AG04449 (cell line): ENCODE data around the gene RDH16.
"Not testable (repeated sequence)": the region's sequence is repeated elsewhere in the genome, so short reads cannot be mapped to it uniquely, and the experiment has no call there.

ENCODE experiments used
- CTCF ChIA-PET: fragments of 350-600 bp; formaldehyde crosslinking; extraction: SDS; loops from one replicate; lab custom pipeline; 2021; ENCODE audit warnings: antibody characterized with exemption; lab: Yijun Ruan, JAX
- POLR2A ChIA-PET: fragments of 400-600, 350-600 bp; formaldehyde crosslinking; extraction: SDS; loops from one replicate; lab custom pipeline; 2020; ENCODE audit warnings: antibody characterized with exemption, inconsistent platforms; lab: Yijun Ruan, JAX
- DNase-seq: peaks from one replicate; pipeline ENCODE4 v3.0.0-alpha.2; 2010; ENCODE audit warnings: low read depth, low spot score
- H3K4me3 ChIP-seq: 2 replicates; pipeline ENCODE4 v1.5.1; 2011; ENCODE audit warnings: low read depth, mild to moderate bottlenecking, control low read depth, low read length
- TF ChIP-seq, protein P1 (sequence below): IDR thresholded peaks from one replicate; pipeline ENCODE4 v1.5.1; 2011; ENCODE audit warnings: mild to moderate bottlenecking, moderate library complexity, low read length, control low read depth, inconsistent platforms; ENCODE audit not compliant: insufficient read depth; ENCODE audit errors: missing control alignments

RDH16 gene

DNA sequence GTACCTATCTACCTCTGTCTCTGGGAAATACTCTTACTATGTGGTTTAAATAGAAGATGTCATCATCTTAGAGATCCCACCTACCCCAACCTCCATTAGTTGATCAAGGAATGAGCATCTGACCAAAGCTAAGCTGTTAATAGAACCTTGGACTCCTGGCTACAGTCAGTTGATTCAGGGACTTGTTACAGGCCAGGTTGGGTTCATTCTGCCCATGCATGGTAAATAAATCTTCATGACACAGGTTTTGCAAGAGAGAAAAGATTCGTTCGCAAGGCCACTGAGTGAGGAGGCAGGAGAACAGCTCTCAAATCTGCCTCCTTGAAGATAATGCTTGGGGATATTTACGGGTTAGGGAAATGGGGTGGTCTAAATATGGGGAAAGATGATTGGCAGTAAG is 42.7 kb downstream of the RDH16 start:
- TF ChIP-seq, protein P1, sequence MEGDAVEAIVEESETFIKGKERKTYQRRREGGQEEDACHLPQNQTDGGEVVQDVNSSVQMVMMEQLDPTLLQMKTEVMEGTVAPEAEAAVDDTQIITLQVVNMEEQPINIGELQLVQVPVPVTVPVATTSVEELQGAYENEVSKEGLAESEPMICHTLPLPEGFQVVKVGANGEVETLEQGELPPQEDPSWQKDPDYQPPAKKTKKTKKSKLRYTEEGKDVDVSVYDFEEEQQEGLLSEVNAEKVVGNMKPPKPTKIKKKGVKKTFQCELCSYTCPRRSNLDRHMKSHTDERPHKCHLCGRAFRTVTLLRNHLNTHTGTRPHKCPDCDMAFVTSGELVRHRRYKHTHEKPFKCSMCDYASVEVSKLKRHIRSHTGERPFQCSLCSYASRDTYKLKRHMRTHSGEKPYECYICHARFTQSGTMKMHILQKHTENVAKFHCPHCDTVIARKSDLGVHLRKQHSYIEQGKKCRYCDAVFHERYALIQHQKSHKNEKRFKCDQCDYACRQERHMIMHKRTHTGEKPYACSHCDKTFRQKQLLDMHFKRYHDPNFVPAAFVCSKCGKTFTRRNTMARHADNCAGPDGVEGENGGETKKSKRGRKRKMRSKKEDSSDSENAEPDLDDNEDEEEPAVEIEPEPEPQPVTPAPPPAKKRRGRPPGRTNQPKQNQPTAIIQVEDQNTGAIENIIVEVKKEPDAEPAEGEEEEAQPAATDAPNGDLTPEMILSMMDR = no peak
- no peak for DNase-seq
- POLR2A ChIA-PET = no interaction called here
- H3K4me3 ChIP-seq = no peak overlapping the region
- CTCF ChIA-PET = no interaction called here

DNA sequence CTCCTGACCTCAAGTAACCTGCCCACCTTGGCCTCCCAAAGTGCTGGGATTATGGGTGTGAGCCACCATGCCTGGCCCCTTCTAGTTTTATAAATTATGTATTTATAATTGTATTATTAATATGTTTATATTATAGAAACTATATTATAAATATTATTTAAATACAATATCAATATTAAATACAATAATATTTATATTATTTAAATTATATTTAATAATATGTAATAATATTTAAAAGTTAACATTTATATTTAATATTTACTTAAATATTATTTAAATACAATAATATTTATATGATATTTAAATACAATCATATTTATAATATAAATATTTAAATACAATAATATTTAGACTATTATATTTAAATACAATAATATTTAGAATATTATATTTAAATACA is 43.2 kb downstream of the RDH16 start:
- TF ChIP-seq, protein P1 = no peak
- POLR2A ChIA-PET = no interaction called here
- no peak overlapping the region for H3K4me3 ChIP-seq
- CTCF ChIA-PET = no interaction called here
- no peak for DNase-seq

DNA sequence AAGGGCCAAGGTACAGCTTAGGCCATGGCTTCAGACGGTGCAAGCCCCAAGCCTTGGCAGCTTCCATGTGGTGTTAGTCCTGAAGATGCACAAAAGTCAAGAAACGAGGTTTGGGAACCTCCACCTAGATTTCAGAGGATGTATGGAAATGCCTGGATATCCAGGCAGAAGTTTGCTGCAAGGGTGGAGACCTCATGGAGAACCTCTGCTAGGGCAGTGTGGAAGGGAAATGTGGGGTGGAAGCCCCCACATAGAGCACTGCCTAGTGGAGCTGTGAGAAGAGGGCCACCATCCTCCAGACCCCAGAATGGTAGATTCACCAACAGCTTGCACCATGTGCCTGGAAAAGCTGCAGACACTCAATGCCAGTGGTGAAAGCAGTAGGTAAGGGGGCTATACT is 48.0 kb downstream of the RDH16 start:
- POLR2A ChIA-PET, H3K4me3 ChIP-seq, DNase-seq, CTCF ChIA-PET: not testable (repeated sequence)

DNA sequence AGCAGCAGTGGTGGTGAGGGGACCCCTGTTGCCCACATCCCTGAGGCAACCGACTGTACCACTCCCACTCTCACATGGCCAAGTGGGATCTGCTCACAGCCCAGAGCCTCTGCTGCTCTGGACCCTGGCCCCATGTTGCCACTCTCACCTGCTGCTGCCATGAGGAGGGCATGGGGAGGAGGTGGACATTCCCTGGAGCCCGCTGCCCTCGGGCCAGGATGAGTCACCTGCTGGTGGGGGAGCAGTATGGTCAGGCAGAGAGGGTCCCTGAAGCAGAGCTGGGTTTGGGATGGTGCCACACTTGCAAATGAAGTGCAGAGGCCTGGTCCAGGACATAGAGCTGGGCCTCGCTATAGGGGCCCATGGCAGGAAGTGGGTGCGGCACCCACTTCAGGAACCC is 49.3 kb downstream of the RDH16 start:
- ChIA-PET CTCF (no interaction called here), POLR2A (no interaction called here)
- TF ChIP-seq, protein P1 = no peak
- H3K4me3 ChIP-seq = no peak overlapping the region
- DNase-seq = no peak

DNA sequence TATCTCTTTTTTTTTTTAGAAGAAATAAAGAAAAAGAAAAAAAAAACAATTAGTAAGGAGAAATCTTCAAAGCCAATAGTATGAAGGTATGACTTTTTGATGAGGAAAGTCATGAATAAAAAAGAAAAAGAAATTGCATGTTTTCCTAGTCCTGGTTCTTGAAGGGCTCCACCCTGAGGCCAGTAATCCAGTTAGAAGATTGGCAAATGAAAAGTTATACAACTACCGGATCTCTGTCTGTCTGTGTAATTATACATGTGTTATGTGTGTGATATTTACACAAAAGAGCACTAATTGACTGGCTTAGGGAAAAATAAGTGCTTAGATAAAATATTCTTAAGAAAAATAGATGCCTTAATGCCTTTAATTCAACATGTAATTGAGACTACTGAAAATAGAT is 51.6 kb downstream of the RDH16 start:
- no peak overlapping the region for H3K4me3 ChIP-seq
- TF ChIP-seq, protein P1 = no peak
- ChIA-PET CTCF (no interaction called here), POLR2A (no interaction called here)
- DNase-seq = no peak

DNA sequence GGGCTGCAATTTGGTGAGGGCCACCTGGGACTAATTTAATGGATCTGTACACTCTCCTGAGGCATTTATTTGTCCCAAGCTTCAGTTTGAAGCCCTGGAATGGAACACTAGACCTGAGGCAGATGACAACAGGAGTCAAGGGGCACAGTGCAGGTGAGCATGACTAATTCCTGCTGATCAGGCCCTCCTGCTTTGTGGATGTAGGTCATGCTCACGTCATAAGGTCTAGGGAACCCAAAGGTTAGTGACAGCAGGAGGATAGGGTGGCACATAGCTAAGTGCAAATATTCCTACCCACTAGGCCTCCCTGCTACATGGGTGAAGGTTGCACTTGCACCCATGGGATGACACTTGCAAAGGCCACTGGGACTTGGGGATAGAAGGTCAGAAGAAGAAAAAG is 54.0 kb downstream of the RDH16 start:
- H3K4me3 ChIP-seq = no peak overlapping the region
- TF ChIP-seq, protein P1 = no peak
- DNase-seq = no peak
- ChIA-PET CTCF (no interaction called here), POLR2A (no interaction called here)
